Fibroblast of mammary gland (primary cell): ENCODE measurements around the gene NCCRP1.
"Not testable (repeated sequence)": the region's sequence is repeated elsewhere in the genome, so short reads cannot be mapped to it uniquely, and the experiment has no call there.

Experiments used
- DNase-seq: peaks from one replicate; pipeline ENCODE4 v3.0.0-alpha.2; 2010; ENCODE audit warnings: low read depth
- H3K4me3 ChIP-seq: 2 replicates; pipeline ENCODE4 v1.5.1; 2011; ENCODE audit warnings: low read depth, mild to moderate bottlenecking, low read length, moderate library complexity; ENCODE audit not compliant: control insufficient read depth
- TF ChIP-seq, protein P1 (sequence below): conservative IDR thresholded peaks from 2 replicates; pipeline ENCODE4 v1.5.1; 2011; ENCODE audit warnings: low read depth, low read length, inconsistent platforms; ENCODE audit not compliant: control insufficient read depth, insufficient read depth

The NCCRP1 gene

DNA sequence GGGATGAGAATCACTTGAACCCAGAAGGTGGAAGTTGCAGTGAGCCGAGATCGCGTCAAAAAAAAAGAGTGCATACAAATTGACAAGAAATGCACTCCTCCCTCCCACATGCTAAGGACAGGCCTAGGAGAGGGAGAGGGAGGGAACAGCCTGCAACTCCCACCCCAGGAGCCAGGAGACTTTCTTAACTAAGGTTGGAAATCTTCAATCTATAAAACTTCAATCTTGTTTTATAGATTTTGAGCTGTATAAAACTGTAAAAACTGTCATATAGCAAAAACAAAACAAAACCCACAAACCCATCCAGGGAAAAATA lies 8.6 kb downstream of the NCCRP1 start:
- H3K4me3 ChIP-seq = no peak overlapping the region
- TF ChIP-seq, protein P1, sequence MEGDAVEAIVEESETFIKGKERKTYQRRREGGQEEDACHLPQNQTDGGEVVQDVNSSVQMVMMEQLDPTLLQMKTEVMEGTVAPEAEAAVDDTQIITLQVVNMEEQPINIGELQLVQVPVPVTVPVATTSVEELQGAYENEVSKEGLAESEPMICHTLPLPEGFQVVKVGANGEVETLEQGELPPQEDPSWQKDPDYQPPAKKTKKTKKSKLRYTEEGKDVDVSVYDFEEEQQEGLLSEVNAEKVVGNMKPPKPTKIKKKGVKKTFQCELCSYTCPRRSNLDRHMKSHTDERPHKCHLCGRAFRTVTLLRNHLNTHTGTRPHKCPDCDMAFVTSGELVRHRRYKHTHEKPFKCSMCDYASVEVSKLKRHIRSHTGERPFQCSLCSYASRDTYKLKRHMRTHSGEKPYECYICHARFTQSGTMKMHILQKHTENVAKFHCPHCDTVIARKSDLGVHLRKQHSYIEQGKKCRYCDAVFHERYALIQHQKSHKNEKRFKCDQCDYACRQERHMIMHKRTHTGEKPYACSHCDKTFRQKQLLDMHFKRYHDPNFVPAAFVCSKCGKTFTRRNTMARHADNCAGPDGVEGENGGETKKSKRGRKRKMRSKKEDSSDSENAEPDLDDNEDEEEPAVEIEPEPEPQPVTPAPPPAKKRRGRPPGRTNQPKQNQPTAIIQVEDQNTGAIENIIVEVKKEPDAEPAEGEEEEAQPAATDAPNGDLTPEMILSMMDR = no peak
- no peak for DNase-seq

GRCh38 chr19:39206122-39206521 lies 9.4 kb downstream of the NCCRP1 start:
- TF ChIP-seq, protein P1 = no peak
- DNase-seq = no peak
- no peak overlapping the region for H3K4me3 ChIP-seq

- TF ChIP-seq, protein P1 = no peak
- H3K4me3 ChIP-seq = no peak overlapping the region
- no peak for DNase-seq
These were observed 10.6 kb downstream of the NCCRP1 start for GRCh38 chr19:39207293-39207836.

GRCh38 chr19:39208175-39208795 lies 11.5 kb downstream of the NCCRP1 start:
- H3K4me3 ChIP-seq = no peak overlapping the region
- no peak for DNase-seq
- TF ChIP-seq, protein P1 = no peak

DNA sequence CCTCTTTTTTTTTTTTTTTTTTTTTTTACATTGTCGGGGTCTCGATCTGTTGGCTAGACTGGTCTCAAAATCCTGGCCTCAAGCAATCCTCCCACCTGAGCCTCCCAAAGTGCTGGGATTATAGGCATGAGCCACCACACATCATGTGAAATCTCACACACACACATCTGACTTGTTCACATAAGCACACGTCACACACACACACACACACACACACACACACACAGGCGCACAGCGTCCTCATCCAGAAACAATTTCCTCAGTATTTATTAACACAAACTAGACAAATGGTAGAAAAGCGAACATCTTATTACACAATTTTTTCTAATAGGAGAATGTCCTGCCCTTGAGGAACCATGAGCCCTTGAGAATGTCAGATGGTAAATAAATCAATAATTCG lies 12.4 kb downstream of the NCCRP1 start:
- TF ChIP-seq, protein P1 = no peak
- no peak for DNase-seq
- no peak overlapping the region for H3K4me3 ChIP-seq

- no peak for DNase-seq
- H3K4me3 ChIP-seq = no peak overlapping the region
- TF ChIP-seq, protein P1 = no peak
These were observed 15.1 kb downstream of the NCCRP1 start for GRCh38 chr19:39211731-39212374.

DNA sequence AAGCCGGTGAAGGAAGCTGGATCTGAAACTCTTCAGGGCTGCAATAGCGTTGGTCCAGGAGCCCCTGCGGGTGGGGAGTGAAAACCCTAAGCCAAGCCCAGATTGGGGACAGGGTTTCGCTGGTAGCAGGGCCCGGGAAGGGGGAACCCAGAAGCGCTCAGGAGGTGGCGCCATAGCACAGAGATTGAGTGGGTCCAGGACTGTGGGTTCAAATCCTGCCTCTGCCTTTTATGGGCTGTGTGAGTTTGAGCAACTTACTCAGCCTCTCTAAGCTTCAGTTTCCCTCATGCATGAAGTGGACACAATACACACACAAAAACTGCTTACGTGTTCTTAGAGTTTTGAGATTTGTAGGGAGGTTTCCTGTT lies 15.6 kb downstream of the NCCRP1 start:
- H3K4me3 ChIP-seq = no peak overlapping the region
- peak; percentile 13 for DNase-seq
- TF ChIP-seq, protein P1 = peak; percentile 40

GRCh38 chr19:39215323-39215722 lies 18.6 kb downstream of the NCCRP1 start:
- DNase-seq, H3K4me3 ChIP-seq: not testable (repeated sequence)
